GM19455 (cell line): ENCODE data around the gene SLC45A1.

Experiments used
- ATAC-seq: cut with Tn5 transposase; IDR thresholded peaks from one replicate; pipeline ENCODE4 v1.9.1; 2021; ENCODE audit not compliant: unreplicated experiment

The SLC45A1 gene

DNA sequence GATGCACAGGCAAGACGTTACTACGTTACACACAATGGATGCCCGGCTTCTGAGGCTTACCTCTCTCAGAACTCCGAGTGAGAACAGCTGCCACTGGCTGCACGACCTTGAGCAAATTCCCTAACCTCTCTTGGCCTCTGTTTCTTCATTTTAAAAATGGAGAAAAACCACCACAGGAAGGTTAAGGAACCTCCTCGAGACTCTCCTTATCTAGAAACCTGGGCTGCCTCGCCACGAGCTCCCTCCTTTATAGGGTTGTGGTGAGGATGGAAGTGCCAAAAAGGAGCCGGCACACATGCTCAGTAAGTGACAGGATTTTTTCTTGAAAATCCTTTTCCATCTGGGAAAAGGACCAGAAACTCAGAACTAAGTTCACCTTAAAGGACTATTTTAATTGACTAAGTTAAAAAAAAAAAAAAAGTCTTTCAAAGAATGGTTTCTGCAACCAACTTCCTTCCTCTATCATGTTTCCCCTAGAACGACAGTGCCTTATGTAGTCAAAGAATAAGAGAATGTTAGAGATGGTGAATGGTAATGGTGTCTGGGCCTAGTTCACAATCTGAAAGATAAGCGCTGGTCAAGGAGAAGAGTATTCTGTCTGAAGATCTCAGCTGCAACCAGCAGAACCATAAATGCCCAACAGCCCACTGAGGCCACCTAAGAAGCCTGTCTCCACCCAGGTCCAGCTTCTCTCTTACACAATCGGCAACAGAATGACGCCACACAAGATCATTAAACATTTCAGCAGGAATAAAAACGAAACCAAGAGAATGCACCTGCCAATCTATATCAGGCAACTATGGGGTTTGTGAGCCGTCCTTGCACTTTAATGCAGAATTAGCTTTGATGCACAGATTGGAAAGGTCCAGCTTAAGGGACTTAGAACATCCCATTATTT lies 64.9 kb downstream of the SLC45A1 start:
- ATAC-seq, result no peak

- ATAC-seq, result no peak
Observed at GRCh38 chr1:8384088-8384487, 66.2 kb downstream of the SLC45A1 start.

DNA sequence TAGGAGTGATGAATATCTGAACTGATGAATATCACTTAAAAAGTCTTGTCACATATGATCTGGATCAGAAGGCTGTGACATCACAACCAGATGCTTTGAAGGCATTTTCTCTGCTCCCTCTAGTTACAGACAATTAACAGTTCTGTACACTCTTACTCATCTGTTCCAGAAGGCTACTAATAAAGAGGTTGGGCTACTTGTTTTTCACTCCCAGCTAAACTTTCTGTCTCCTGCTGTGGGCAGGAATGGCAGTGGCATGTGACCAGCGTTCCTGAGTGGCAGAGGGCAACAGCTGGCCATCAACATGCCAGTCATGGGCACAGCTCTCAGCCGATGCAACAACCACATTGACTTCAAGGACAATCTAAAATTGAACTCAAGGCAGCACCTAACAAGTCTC lies 66.7 kb downstream of the SLC45A1 start:
- no peak for ATAC-seq

- ATAC-seq, result no peak
Observed at GRCh38 chr1:8386247-8386646, 68.3 kb downstream of the SLC45A1 start.

- no peak for ATAC-seq
Observed at GRCh38 chr1:8388732-8389562, 71.0 kb downstream of the SLC45A1 start.

DNA sequence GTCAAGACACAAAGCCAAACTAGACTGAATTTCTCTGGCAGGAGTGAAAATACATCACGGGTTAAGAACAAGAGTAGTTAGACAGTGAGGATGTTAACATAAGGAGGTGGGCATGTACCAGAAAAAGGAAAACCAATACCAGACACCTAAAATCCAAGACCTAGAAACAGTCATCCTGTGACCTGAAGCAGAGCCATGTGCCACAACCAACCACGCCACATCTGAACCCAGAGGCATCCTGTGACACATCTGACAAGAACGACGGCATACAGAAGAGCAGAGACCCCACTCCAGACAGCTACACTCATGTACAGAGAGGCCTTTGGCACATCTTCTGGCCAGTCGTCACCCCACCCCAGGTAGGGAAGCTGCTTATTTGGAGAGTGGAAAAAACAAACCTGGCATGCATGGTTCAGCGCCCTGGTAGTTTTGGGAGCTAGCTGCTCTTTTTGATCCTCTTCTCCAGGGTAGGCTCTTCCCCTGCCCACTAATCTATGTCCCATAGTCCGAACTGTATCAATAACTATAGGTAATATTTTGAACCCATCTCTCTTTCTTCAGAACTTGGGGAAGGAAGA lies 72.1 kb downstream of the SLC45A1 start:
- no peak for ATAC-seq

- no peak for ATAC-seq
Observed at GRCh38 chr1:8390707-8391106, 72.8 kb downstream of the SLC45A1 start.

DNA sequence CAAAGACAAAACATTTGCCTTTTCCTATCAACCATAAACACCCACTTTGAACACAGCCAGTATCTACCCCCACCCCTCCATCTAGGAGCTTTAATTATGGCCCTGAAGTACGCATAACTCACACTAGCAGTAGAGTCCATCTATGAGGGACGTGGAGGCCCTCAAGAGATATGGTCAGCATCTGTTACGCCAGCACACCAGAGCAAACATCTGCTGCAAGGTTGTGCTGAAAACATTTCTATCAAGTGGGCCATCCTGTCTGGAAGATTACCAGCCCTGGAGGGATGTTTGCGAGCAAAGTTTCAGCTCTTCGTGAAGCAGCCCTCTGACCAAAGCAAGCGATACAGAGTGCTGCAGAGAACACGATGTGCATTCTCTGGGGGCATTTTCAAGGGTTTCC lies 74.6 kb downstream of the SLC45A1 start:
- no peak for ATAC-seq
